NCI-H345 (cell line): ENCODE data around the gene CCN2.
"Not testable (repeated sequence)": the region's sequence is repeated elsewhere in the genome, so short reads cannot be mapped to it uniquely, and the experiment has no call there.

Source experiments
- DNase-seq: peaks from one replicate; lab custom pipeline; 2025; lab: John Stamatoyannopoulos, UW

CCN2 gene

DNA sequence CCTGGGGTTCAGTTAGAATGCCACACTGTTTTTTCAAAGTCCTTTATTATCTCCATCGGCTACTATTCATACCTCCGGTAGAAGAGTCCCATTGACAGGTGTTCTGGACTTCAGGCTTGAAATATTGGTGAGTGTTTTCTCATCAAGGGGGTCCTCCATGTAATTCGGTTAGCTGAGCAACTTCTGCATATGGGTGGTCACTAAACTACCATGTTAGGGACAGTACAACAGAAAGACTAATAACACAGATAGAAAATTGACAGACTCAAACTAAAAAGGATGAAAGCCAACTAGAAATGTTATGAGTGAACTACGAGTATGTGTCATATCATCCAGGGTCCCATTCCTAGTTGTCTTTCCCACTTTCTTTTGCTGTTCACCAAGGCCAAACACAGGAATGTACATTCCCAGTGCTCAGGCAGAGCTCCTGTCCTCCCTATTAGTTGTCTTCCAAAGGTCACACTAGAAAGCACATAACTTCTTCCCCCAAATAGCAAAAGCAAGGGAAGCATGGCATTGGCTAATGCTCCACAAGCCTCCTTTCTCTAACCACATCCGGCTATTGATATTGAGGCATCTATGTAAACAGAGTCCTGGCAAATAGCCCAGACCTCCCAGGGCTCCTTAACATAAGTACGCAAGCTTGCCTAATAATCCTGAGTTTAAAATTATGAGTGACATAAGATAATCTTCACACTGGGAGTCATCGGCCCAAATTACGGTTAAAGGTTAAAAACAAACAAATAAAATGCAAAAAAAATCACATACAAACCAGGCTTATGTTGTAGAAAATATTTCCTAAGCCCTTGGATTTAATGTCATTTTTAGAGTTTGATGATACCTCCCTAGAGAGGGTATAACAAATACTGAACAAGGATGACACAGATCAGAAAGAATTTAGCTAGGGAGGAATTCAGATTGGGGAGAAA, 13.2 kb downstream of the CCN2 start:
- no peak for DNase-seq

DNA sequence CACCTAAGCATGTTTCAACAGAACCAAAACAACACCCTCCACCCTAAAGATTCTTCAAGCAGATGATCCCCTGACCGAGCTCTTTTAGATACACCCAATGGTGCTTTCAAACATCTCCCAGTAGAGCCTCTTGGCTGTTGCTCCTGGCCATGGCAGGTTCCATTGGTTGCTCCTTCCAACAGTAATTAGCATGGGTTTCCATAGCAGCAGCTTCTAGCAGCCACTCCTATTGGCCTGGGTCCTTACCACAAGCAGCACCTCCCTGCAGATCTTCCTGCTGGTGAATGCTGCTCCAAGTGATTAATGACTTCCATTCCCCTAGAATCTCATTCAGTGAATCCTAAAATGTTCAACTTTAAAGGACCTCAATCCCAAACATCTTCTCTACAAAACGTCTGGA, 13.9 kb downstream of the CCN2 start:
- DNase-seq, result no peak

DNA sequence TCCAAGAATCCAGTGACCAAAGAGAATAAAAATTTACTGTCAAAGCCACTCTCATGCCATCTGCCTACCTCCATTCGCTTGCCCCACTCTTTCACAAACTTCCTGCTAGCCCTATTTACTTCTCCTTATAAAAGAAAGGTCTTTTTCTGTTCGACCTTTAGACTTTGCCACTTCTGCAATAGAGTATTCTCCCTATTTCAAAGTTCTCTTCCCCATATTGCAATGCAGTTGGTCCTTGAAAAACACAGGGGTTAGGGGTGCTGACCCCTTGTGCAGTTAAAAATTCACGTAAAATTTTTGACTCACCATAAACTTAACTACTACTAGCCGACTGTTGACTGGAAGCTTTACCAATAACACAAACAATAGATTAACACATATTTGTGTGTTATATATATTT, 15.0 kb downstream of the CCN2 start:
- DNase-seq, result no peak

DNA sequence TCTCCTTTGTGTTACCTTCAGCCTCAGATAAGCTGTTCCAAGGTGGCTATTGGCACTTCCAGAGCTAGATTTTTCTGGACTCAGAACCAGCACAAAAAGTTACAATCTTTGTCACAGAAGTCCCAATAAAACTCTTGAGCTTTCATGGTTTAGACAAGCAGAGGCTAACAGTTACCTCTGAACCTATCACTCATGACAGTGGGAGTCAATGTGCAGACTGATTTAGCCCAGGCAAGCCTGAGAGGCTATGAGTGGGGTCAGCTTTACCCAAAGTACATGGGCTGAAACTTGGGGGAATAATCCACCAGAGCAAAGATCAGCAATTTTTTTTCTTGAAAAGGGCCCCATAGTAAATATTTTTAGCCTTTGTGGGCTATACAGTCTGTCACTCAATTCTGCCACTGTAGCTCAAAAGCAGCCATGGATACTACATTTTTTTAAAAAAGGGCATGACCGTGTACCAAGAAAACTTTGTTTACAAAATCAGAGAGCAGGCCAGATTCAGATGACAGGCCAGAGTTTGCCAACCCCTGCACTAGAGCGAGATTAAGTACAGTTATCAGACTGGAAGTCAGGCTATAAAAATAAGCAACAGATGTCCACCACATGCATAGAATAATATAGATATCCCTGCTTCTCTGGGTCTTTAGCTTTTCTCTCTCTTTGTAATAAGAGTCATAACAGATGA, 20.0 kb downstream of the CCN2 start:
- DNase-seq, result no peak

DNA sequence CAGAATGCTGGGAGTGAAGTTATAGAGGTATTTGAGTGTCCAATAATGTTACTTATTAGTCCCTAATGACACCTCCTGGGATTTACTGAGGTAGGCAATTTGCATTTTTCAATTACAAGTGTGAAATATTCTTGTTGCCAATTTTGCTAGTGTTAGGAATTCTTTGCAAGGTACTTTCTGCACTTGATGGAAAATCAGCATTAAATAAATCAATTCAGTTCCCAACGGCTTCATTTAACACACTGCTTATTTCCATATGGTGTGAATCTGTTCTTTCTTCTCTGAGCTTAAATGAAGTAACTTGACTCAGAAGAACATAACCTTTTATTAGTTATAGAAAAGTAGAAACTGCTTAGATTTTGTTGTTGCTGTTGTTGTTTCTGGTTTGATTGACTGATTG, 21.2 kb downstream of the CCN2 start:
- DNase-seq, result no peak

DNA sequence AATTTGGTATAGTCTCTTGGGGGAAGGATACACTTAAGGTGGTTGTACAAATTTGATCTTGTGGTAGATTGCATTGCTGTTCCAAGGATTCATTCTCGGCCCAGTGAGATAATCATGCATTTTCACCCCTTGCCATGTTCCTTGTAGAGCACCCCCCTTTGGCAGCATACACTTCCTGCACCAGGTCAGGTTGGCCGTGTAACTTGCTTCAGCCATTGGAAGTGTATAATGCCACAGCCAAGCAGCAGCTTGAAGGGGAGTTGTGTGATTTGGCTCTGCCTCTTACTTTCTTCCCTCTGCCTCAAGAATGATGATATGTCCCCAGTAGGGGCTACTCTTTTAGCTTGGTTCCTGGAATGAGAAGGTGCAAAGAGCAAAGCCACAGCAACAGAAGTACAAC, 21.9 kb downstream of the CCN2 start:
- no peak for DNase-seq

DNA sequence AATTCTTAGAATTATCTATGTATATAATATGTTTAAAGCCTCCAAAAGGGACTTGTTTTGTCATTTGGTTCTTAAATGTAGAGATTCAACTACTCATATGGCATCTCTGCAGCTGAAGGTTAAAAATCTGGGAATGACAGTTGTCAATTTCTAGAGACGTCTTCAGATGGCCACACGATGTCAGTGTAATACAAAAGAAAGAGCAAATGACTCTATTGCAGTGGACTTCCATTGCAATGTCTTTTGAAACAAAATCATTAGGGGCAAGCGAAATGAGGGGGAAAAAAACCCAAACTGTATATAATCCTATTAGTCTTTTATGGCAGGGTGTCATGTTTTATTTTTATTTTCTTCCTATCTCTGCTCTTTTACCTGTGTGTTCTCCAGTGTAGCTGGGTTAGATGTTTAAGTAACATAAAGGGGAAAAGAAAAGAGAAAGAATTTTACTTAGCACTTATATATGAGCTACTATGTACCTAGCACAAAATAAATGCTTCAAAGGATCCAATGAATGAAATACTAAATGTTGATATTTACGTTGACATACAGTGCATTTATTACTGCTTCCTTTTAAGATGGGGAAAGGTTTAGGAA, 26.2 kb downstream of the CCN2 start:
- DNase-seq, result peak; percentile 19

DNA sequence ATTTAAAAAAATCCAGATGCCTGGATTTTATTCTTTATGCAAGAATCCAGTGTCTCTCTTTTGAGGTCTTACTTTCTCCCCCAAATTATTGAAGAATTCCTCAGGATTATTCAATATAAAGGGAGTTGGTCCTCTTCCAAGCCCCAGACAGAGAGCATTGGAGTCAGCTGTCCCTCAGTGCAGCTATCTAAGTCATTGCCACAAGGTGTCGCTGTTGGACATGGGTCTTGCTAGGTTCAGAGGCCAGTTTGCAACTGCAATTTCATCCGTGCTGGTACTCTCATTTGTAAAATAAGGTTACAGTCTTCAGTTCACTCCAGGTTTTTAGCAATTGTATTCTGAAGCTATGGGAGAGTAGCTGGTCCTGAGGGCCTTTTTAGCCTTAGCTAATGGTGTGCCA, 27.8 kb downstream of the CCN2 start:
- peak; percentile 37 for DNase-seq

DNA sequence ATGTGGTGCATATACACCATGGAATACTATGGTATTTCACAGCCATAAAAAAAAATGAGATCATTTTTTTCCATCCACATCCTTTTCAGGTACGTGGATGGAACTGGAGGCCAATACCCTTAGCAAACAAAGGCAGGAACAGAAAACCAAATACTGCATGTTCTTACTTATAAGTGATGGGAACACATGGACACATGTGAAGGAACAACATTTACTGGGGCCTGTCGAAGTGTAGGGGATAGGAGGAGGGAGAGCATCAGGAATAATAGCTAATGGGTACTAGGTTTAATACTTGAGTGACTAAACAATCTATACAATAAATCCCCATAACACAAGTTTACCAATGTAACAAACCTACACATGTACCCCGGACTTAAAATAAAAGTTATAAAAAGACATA, 30.5 kb downstream of the CCN2 start:
- no peak for DNase-seq

DNA sequence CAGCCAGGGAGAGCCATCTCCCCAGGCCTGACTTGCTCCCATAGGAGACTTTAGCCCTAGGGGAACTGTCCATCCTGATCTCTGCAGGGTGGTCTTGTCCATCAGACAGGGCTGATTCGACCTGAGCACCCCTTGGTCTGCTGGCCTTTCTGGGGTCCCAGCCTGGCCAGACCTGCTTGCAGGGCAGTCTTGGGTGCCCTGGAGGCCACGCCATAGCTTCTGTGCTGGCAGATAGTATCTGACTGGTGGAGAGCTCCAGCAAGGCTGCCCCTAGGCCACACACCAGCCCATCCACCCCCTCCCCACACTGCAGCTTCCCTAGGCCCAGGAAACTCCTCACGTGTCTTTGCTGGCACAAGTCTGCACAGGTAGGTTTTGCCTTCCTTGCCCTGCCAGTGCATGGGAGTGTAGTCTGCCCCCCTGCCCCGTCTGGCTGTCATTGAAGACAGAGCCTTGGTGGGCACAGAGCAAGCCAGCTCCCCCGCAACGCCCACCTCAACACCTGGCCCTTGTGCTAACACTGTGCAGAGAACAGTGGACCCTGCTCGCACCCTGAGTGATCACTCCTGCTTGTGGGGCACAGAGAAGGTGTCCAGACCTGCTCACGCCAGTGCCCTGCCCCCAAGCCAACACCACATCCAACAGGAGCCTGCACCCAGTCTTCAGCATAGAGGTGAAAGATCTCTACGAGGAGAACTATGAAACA, 32.4 kb downstream of the CCN2 start:
- DNase-seq, result no peak

DNA sequence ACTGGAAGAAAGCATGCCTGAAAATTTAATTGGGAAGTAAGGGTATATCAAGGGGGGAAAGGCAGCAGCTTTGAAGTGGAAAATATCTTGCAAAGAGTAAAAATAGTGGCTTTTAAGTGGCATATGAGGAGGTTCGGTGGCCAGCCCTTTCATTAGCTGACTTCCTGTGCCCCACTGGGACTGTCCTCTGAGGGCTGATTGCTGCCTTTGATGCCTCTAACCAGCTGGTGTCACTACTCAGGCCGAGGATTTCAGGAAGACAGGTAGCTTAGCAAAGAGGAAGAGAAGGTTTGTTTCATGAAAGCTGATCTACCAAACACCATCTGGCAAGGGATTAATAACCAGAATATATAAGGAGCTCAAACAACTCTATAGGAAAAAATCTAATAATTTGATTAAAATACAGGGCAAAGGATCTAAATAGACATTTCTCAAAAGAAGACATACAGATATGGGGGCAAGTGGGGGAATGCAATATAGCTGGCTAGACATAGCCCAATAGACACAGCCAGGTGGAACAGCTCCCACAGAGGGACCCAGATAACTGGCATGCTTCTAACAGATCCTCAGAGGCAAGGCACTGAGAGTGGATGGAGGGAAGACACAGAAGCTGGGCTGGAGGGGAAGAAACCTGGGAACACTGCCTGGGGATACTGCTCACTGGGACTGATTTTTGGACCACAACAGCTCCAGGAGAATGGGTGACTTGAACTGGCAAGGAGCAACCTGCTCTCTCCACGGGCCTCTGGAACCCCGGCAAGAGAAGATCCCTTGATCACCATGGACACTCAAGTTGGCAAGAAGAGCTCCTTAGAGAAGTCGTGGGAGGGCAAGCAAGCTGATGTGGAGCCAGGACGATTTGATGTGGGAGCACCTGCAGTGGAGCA, 33.2 kb downstream of the CCN2 start:
- no peak for DNase-seq

DNA sequence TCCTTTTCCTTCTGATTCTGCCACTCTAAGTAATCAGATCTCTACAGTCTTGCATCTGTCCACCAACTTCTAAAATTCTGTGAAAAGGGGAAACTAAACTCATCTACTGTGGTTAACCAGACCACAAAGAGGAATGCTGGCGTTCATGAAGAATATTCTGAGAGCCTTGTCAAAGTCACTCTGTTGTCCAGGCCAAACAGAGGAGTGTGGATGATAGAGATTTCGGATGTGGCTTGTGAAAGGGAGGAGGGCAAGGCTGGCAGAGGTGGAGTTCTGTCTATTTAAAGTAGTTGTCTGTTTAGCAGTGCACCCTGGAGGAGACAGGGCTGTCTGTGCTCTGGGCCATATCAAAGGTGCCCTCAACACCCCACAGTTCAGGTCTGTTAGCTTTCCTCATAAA, 33.9 kb downstream of the CCN2 start:
- DNase-seq, result no peak

DNA sequence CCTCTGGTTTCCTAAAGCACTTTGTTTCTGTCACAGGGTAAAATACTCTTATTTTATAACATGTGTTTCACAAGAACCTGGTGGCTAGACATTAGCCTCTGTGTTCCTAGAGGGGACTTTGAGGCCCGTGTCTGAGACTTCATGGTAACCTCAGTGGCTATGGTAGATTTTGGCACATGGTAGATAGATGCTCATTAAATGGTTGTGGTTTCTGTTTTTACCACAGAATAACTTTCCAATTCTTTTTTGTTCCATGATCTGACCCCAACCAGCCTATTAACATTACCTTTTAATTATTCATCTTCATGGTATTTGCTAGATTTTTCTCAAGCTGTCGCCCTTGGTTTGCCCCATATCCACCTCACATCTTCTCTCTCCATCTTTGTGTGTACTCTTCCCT, 34.3 kb downstream of the CCN2 start:
- DNase-seq, result no peak

DNA sequence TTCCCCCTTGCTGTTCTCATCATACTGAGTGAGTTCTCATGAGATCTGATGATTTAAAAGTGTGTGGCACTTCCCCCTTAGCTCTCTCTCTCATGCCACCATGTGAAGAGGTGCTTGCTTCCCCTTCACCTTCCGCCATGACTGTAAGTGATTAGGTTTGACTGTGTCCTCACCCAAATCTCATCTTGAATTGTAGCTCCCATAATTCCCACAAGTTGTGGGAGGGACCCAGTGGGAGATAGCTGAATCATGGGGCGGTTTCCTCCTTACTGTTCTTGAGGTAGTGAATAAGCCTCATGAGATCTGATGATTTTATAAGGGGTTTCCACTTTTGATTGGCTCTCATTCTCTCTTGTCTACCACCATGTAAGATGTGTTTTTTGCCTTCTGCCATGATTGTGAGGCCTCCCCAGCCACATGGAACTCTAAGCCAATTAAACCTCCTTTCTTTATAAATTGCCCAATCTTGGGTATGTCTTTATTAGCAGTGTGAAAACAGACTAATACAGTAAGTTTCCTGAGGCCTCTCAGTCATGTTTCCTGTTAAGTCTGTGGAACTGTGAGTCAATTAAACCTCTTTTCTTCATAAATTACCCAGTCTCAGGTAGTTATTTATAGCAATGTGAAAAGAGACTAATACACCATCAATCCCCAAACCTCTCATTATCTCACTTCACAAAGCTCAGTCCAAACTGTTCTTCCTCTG, 34.9 kb downstream of the CCN2 start:
- DNase-seq, result not testable (repeated sequence)

DNA sequence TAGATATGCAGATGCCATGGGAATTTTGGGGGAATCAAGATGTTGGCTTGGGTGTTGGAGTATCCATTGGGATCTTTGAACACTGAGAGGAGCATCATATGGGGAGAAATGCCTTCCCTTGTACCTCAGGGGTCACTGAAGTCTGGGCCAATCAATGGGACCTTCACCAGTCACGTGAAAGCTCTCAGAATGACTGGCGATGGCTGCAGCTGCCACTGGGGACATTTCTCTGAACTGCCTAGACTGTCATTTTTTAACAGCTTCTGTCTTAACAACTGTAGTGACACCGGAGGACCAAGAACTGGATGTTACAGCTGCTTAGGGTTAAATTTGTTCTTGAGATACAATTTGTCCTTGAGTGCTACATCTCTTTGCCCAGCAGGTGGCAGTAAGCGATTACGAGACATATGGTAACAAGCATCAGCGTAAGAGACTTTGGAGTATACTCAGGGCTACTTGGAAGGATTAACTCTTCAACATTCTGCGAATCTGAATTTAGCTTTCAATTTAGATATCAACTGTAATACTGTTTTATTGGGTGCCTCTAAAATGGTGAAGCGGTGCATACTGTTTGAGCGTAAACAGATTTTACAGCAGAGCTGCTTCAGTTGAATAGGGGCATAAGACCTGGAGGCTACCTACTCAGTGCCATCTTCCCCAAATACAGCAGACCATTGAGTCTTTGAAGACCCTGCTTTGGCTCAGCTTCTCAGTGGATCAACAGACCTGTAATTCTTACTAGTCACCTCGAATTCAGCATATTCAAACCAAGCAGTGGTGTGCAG, 36.0 kb downstream of the CCN2 start:
- DNase-seq, result peak; percentile 50

DNA sequence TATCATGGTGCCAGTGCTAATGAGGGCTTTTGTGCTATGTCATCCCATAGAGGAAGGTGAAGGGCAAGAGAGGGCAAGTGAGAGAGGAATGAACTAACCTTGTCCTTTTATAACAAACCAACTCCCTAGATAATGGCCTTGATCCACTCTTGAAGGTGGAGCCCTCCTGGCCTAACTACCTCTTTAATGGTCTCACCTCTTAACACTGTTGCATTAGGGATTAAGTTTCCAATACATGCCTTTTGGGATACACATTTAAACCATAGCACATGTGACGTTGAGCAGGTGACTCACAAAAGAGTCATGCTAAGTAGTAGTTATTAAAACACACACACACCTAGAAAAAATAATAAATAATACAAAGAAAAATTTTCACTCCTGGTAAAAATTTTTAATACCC, 36.9 kb downstream of the CCN2 start:
- DNase-seq, result no peak

DNA sequence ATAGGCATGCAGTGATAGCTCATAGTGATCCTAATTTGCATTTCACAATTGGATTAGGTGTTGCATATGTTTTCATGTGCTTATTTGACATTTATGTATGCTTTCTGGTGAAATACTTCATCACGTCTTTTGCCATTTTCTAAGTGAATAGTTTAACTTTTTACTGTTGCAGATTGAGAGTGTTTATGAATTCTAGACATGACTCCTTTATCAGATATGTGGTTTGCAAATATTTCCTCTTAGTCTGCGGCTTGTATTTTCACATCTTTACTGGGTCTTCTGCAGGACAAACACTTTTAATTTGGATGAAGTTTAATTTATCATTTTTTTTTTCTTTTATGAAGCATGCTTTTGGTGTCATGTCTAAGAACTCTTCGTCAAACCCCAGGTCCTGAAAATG, 39.2 kb downstream of the CCN2 start:
- no peak for DNase-seq

DNA sequence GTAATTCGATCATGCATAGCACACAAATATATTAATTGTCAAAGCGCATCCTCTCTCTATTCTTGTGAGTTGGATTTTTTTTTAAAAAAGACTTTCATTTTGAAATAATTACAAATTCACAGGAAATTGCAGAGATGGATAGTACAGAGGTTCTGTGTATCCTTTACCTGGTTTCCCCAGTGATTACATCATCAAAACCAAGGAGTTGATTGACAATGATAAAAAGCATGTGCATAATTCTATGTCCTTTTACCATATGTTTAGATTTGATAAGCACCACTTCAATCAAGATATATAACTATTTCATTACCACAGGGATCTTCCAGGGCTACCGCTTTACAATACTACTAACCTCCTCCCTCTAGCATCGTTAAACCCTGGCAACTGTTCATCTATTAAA, 40.2 kb downstream of the CCN2 start:
- DNase-seq, result no peak

DNA sequence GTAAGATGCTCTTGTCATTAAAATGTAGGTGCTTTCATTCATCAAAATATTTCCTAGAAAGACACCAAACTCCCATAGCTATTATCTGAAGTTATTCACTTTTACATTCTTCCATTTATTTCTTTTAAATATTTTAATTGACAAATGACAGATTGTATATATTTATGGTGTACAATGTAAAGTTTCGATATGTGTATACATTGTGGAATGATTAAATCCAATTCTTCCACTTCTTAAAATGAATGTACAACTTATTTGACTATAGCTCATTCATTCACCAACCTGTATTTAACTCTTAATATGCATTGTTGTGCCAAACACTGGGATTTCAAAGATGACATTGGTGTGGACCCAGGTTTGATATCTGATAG, 41.0 kb downstream of the CCN2 start:
- DNase-seq, result no peak
